ENCODE results near the gene PGR.
"Not testable (repeated sequence)": the region's sequence is repeated elsewhere in the genome, so short reads cannot be mapped to it uniquely, and the experiment has no call there.

The PGR gene

GRCh38 chr11:101019870-101020269 is 109.7 kb downstream of the PGR start:
- no peak for DNase-seq
- Histone ChIP-seq H2BK5ac (ENCODE audit: low read depth, low read length, poor library complexity) (no peak overlapping the region), H2BK120ac (ENCODE audit: insufficient read depth, low read length, poor library complexity) (no peak overlapping the region), H3K14ac (ENCODE audit: low read length) (no peak overlapping the region), H3K79me1 (ENCODE audit: low read length) (no peaks in the 10 kb centered on the region), H2BK12ac (ENCODE audit: low read length) (no peak overlapping the region), H3K79me2 (ENCODE audit: control insufficient read depth, insufficient read depth, low read length, poor library complexity) (no peaks in the 10 kb centered on the region), H3K27me3 (ENCODE audit: insufficient read depth, low read length) (no peaks in the 10 kb centered on the region), H3K27ac (ENCODE audit: low read depth, low read length) (no peak overlapping the region), H3K4ac (ENCODE audit: low read depth, low read length) (no peak overlapping the region), H3K18ac (ENCODE audit: low read length) (no peak overlapping the region), H4K8ac (ENCODE audit: low read depth, low read length) (no peak overlapping the region), H3K4me3 (ENCODE audit: low read depth, low read length) (no peak overlapping the region), H3K9ac (ENCODE audit: low read length) (no peak overlapping the region), H3K9me3 (ENCODE audit: insufficient read depth, low read depth, low read length) (no peaks in the 10 kb centered on the region), H2AFZ (ENCODE audit: insufficient read depth, low read length, poor library complexity) (no peak overlapping the region), H3K4me2 (ENCODE audit: low read length) (no peak overlapping the region), H3K4me1 (ENCODE audit: control insufficient read depth in 1 of 2, insufficient read depth in 2 of 2, low read length in 2 of 2) (no peaks in the 10 kb centered on the region), H4K91ac (ENCODE audit: low read depth, low read length) (no peak overlapping the region), H3K36me3 (ENCODE audit: control insufficient read depth in 1 of 2, insufficient read depth in 2 of 2, low read length in 2 of 2) (no peaks in the 10 kb centered on the region), H2AK5ac (ENCODE audit: low read length) (no peak overlapping the region), H3K23ac (ENCODE audit: low read length) (no peak overlapping the region), H4K12ac (ENCODE audit: low read depth, low read length) (no peak overlapping the region)
- WGBS (ENCODE audit: extremely low coverage, insufficient coverage, insufficient read length) = no CpG with 5 or more reads among the region's 1 CpG

- Histone ChIP-seq H2AFZ (ENCODE audit: insufficient read depth, low read length, poor library complexity) (no peak overlapping the region), H3K4me1 (ENCODE audit: control insufficient read depth in 1 of 2, insufficient read depth in 2 of 2, low read length in 2 of 2) (peaks cover 0 to 2% of the 10 kb centered on the region in 2 experiments), H2BK120ac (ENCODE audit: insufficient read depth, low read length, poor library complexity) (no peak overlapping the region), H3K23ac (ENCODE audit: low read length) (no peak overlapping the region), H3K18ac (ENCODE audit: low read length) (no peak overlapping the region), H3K4me2 (ENCODE audit: low read length) (no peak overlapping the region), H3K14ac (ENCODE audit: low read length) (no peak overlapping the region), H3K9me3 (ENCODE audit: insufficient read depth, low read depth, low read length) (no peaks in the 10 kb centered on the region), H4K91ac (ENCODE audit: low read depth, low read length) (no peak overlapping the region), H3K9ac (ENCODE audit: low read length) (no peak overlapping the region), H2BK12ac (ENCODE audit: low read length) (no peak overlapping the region), H3K4ac (ENCODE audit: low read depth, low read length) (no peak overlapping the region), H4K8ac (ENCODE audit: low read depth, low read length) (no peak overlapping the region), H3K27me3 (ENCODE audit: insufficient read depth, low read length) (no peaks in the 10 kb centered on the region), H3K79me1 (ENCODE audit: low read length) (no peaks in the 10 kb centered on the region), H2BK5ac (ENCODE audit: low read depth, low read length, poor library complexity) (no peak overlapping the region), H4K12ac (ENCODE audit: low read depth, low read length) (no peak overlapping the region), H2AK5ac (ENCODE audit: low read length) (no peak overlapping the region), H3K79me2 (ENCODE audit: control insufficient read depth, insufficient read depth, low read length, poor library complexity) (no peaks in the 10 kb centered on the region), H3K4me3 (ENCODE audit: low read depth, low read length) (no peak overlapping the region), H3K36me3 (ENCODE audit: control insufficient read depth in 1 of 2, insufficient read depth in 2 of 2, low read length in 2 of 2) (no peaks in the 10 kb centered on the region), H3K27ac (ENCODE audit: low read depth, low read length) (no peak overlapping the region)
- no peak for DNase-seq
Observed at GRCh38 chr11:101014600-101015285, 114.9 kb downstream of the PGR start.

- H3K27me3 ChIP-seq (ENCODE audit: insufficient read depth, low read length); H3K18ac ChIP-seq (ENCODE audit: low read length); H4K12ac ChIP-seq (ENCODE audit: low read depth, low read length); H3K9ac ChIP-seq (ENCODE audit: low read length); H3K23ac ChIP-seq (ENCODE audit: low read length); H3K9me3 ChIP-seq (ENCODE audit: insufficient read depth, low read depth, low read length); H4K91ac ChIP-seq (ENCODE audit: low read depth, low read length); DNase-seq; H3K36me3 ChIP-seq (ENCODE audit: control insufficient read depth in 1 of 2, insufficient read depth in 2 of 2, low read length in 2 of 2); H3K14ac ChIP-seq (ENCODE audit: low read length); H3K27ac ChIP-seq (ENCODE audit: low read depth, low read length); H3K79me1 ChIP-seq (ENCODE audit: low read length); H2BK120ac ChIP-seq (ENCODE audit: insufficient read depth, low read length, poor library complexity); H2BK5ac ChIP-seq (ENCODE audit: low read depth, low read length, poor library complexity); H4K8ac ChIP-seq (ENCODE audit: low read depth, low read length); H2AFZ ChIP-seq (ENCODE audit: insufficient read depth, low read length, poor library complexity); H2BK12ac ChIP-seq (ENCODE audit: low read length); H3K4me1 ChIP-seq (ENCODE audit: control insufficient read depth in 1 of 2, insufficient read depth in 2 of 2, low read length in 2 of 2); H3K79me2 ChIP-seq (ENCODE audit: control insufficient read depth, insufficient read depth, low read length, poor library complexity); H3K4ac ChIP-seq (ENCODE audit: low read depth, low read length); H3K4me3 ChIP-seq (ENCODE audit: low read depth, low read length); H2AK5ac ChIP-seq (ENCODE audit: low read length); H3K4me2 ChIP-seq (ENCODE audit: low read length): not testable (repeated sequence)
Observed at GRCh38 chr11:101013702-101014101, 115.9 kb downstream of the PGR start.

- no peaks in the 10 kb centered on the region for H3K79me1 ChIP-seq (ENCODE audit: low read length)
- H3K4me1 ChIP-seq (ENCODE audit: control insufficient read depth in 1 of 2, insufficient read depth in 2 of 2, low read length in 2 of 2) = peaks cover 0 to 2% of the 10 kb centered on the region in 2 experiments
- H3K18ac ChIP-seq (ENCODE audit: low read length) = no peak overlapping the region
- no peaks in the 10 kb centered on the region for H3K36me3 ChIP-seq (ENCODE audit: control insufficient read depth in 1 of 2, insufficient read depth in 2 of 2, low read length in 2 of 2)
- H3K23ac ChIP-seq (ENCODE audit: low read length) = no peak overlapping the region
- no peak overlapping the region for H2BK12ac ChIP-seq (ENCODE audit: low read length)
- no peak overlapping the region for H3K9ac ChIP-seq (ENCODE audit: low read length)
- H2BK5ac ChIP-seq (ENCODE audit: low read depth, low read length, poor library complexity) = no peak overlapping the region
- no peak overlapping the region for H4K8ac ChIP-seq (ENCODE audit: low read depth, low read length)
- no peak overlapping the region for H4K12ac ChIP-seq (ENCODE audit: low read depth, low read length)
- no peak overlapping the region for H3K4me3 ChIP-seq (ENCODE audit: low read depth, low read length)
- WGBS (ENCODE audit: extremely low coverage, insufficient coverage, insufficient read length) = no CpG with 5 or more reads among the region's 5 CpGs
- no peak overlapping the region for H3K4me2 ChIP-seq (ENCODE audit: low read length)
- no peak overlapping the region for H2AK5ac ChIP-seq (ENCODE audit: low read length)
- no peak for DNase-seq
- no peak overlapping the region for H2AFZ ChIP-seq (ENCODE audit: insufficient read depth, low read length, poor library complexity)
- no peaks in the 10 kb centered on the region for H3K27me3 ChIP-seq (ENCODE audit: insufficient read depth, low read length)
- H2BK120ac ChIP-seq (ENCODE audit: insufficient read depth, low read length, poor library complexity) = no peak overlapping the region
- H4K91ac ChIP-seq (ENCODE audit: low read depth, low read length) = no peak overlapping the region
- no peak overlapping the region for H3K14ac ChIP-seq (ENCODE audit: low read length)
- no peak overlapping the region for H3K4ac ChIP-seq (ENCODE audit: low read depth, low read length)
- H3K27ac ChIP-seq (ENCODE audit: low read depth, low read length) = no peak overlapping the region
- no peaks in the 10 kb centered on the region for H3K9me3 ChIP-seq (ENCODE audit: insufficient read depth, low read depth, low read length)
- H3K79me2 ChIP-seq (ENCODE audit: control insufficient read depth, insufficient read depth, low read length, poor library complexity) = no peaks in the 10 kb centered on the region
Observed at GRCh38 chr11:101011881-101012280, 117.7 kb downstream of the PGR start.
